ENCODE measurements around the gene TRIM62.

Gene TRIM62

DNA sequence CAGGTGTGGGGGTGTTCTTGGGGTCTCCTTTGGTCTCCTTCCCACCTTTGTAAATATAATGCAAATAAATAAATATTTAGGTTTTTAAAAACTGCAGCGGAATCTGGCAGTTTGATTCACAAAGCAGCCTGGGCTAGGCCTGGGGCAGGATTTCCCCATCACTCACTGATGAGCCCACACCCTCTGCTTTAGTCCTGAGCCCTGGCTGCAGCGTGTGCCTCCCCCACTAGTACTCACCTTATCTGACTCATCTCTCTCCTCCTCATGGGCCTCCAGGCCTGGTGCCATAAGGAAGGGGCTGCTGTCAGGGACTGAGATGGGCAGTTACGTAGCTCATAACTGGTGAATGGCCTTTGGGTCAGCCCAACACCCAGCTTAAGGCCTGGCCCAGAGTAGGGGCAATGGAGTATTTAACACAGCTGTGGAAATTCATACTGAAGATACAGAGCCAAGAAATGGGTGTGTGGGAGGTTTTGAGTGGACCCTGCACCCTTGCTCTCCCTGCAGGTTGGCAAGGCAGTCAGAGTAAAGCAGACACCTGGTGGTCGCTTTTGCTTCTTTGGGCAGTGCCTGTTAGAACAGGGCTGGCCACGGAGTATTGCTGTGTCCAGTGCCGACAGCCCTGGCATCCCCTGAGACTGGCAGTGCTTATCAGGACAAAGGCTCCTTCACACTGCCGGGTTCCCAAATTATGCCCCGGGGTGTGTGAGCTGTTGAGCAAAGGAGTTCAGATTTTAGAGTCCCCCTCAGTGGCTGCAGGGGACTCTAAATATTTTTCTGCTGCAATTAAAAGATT lies 61.2 kb downstream of the TRIM62 start:
- DNase-seq (ENCODE audit: low read depth): no peak
- no peak for TF ChIP-seq CTCF (IDR thresholded peaks at IDR 0.05; ENCODE audit: control insufficient read depth, extremely low read depth, insufficient read depth)
- H3K4me3 ChIP-seq (ENCODE audit: low read depth, low read length): no peak overlapping the region

GRCh38 chr1:33119532-33120217 lies 62.2 kb downstream of the TRIM62 start:
- DNase-seq (ENCODE audit: low read depth): no peak
- H3K4me3 ChIP-seq (ENCODE audit: low read depth, low read length): no peak overlapping the region
- no peak for TF ChIP-seq CTCF (IDR thresholded peaks at IDR 0.05; ENCODE audit: control insufficient read depth, extremely low read depth, insufficient read depth)

DNA sequence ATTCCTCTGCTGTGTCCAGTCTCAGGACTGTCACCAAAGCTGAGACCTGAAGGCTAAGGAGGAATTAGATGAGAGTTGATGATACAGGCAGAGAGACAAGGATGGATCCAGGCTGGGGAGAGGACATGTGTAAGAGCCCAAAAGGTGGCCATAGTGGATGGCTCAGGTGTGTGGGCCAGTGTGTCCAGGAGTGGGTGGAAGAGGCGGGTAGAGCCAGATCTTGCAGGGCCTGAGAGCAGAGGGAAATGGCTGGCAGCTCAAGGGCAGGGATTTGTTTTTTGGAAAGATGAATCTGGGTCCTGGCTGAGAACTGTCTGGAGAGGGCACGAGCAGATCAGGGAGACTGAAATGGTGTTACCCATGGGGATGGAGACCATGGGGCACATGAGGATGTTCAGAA lies 62.8 kb downstream of the TRIM62 start:
- no peak for DNase-seq (ENCODE audit: low read depth)
- no peak overlapping the region for H3K4me3 ChIP-seq (ENCODE audit: low read depth, low read length)
- no peak for TF ChIP-seq CTCF (IDR thresholded peaks at IDR 0.05; ENCODE audit: control insufficient read depth, extremely low read depth, insufficient read depth)

- no peak for DNase-seq (ENCODE audit: low read depth)
- no peak overlapping the region for H3K4me3 ChIP-seq (ENCODE audit: low read depth, low read length)
- no peak for TF ChIP-seq CTCF (IDR thresholded peaks at IDR 0.05; ENCODE audit: control insufficient read depth, extremely low read depth, insufficient read depth)
Observed at GRCh38 chr1:33118274-33118673, 63.6 kb downstream of the TRIM62 start.

DNA sequence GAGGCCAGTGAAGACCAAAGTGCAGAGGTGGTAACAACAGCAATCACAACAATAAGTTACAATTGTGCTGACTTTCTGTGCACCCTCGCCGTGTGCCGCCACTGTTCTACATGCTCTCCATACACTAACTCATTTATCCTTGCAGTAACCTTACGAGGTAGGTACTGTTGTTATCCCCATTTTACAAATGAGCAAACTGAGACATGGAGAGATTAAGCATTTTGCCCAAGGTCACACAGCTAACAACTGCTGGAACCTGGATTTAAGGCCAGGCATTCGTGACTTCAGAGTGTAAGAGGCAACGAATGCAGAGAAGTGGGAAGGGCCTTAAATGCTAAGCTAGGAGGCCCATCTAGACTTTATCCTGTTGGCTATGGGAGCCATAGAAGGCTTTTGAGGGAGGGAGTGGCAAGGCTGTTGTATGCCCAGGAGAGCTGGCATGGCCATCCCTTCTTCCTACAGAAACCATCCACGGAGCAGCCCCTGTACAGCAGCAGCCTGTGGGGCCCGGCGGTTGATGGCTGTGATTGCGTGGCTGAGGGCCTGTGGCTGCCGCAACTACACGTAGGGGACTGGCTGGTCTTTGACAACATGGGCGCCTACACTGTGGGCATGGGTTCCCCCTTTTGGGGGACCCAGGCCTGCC lies 64.3 kb downstream of the TRIM62 start:
- TF ChIP-seq CTCF (IDR thresholded peaks at IDR 0.05; ENCODE audit: control insufficient read depth, extremely low read depth, insufficient read depth): no peak

DNA sequence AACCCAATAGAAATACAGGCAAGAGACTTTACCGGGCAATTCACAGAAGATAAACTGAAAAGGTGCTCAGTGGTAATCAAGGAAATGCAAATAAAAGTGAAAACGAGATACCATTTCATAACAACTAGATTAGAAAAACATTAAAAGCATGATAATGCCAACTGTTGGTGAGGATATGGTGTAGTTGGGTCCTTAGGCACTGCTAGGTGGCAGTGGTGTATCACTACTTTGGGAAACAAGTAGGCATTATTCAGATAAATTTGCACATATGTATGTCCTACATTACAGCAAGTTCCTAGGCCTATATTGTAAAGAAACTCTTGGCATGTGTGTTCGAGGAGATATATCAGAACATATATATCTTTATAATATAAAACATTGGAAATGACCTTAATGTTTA lies 69.9 kb downstream of the TRIM62 start:
- TF ChIP-seq CTCF (IDR thresholded peaks at IDR 0.05; ENCODE audit: control insufficient read depth, extremely low read depth, insufficient read depth): peak; percentile 89
- H3K4me3 ChIP-seq (ENCODE audit: low read depth, low read length): no peak overlapping the region
- peak; percentile 26 for DNase-seq (ENCODE audit: low read depth)

More for the DNA sequence above, 64.3 kb downstream of the TRIM62 start:
- no peak overlapping the region for H3K4me3 ChIP-seq (ENCODE audit: low read depth, low read length)
- DNase-seq (ENCODE audit: low read depth): no peak
